ENCODE measurements around the gene SYT17.

DNA sequence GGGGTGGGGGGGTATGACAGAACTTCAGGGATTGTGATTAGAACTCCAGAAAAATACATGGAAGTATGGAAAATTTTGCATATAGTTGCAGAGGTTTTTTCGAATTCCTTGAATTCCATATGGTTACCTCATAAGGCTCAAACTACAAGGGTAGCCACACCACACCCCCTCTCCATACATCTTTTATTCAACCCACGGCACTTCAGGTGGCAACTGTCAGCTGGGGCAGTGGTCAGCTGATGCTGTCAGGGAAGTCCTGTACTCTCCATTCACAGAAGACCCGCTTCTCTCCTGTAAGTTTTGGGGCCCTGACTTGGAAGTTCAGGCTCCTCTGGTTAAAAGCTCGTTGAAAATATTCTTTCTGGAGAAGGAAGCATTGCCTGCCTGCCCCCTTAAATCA lies 60.0 kb downstream of the SYT17 start:
- TF ChIP-seq, protein P1, sequence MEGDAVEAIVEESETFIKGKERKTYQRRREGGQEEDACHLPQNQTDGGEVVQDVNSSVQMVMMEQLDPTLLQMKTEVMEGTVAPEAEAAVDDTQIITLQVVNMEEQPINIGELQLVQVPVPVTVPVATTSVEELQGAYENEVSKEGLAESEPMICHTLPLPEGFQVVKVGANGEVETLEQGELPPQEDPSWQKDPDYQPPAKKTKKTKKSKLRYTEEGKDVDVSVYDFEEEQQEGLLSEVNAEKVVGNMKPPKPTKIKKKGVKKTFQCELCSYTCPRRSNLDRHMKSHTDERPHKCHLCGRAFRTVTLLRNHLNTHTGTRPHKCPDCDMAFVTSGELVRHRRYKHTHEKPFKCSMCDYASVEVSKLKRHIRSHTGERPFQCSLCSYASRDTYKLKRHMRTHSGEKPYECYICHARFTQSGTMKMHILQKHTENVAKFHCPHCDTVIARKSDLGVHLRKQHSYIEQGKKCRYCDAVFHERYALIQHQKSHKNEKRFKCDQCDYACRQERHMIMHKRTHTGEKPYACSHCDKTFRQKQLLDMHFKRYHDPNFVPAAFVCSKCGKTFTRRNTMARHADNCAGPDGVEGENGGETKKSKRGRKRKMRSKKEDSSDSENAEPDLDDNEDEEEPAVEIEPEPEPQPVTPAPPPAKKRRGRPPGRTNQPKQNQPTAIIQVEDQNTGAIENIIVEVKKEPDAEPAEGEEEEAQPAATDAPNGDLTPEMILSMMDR (optimal IDR thresholded peaks at IDR 0.05 in 1 of 3, IDR thresholded peaks at IDR 0.05 in 1 of 3, conservative IDR thresholded peaks at IDR 0.05 in 1 of 3; ENCODE audit: extremely low read depth in 1 of 3, insufficient read depth in 2 of 3, low read length in 3 of 3), result no peak
- no peak for TF ChIP-seq EZH2 (IDR thresholded peaks at IDR 0.05; ENCODE audit: low read length)
